HepG2 (cell line): ENCODE data around the gene EXOC7. TPM values are rescaled to one million over a fixed set of nuclear protein-coding genes. Genes with fewer than 3 reads are reported as not detected.

Experiments
- GMEB2 ChIP-seq: IDR thresholded peaks from 2 replicates; pipeline ENCODE4 v1.6.1; 2016; ENCODE audit warnings: missing biosample characterization, missing genetic modification reagents, low read depth
- MEIS2 ChIP-seq: sonication (generic); formaldehyde crosslinking; IDR thresholded peaks from 2 replicates; pipeline ENCODE4 v1.9.0; 2021; ENCODE audit warnings: mild to moderate bottlenecking, missing genetic modification reagents
- MLXIP ChIP-seq: sonication (generic); formaldehyde crosslinking; IDR thresholded peaks from 2 replicates; pipeline ENCODE4 v1.9.0; 2021; ENCODE audit warnings: missing genetic modification reagents, borderline replicate concordance
- NR1H2 ChIP-seq: sonication (generic); formaldehyde crosslinking; IDR thresholded peaks from 2 replicates; pipeline ENCODE4 v1.8.1; 2022; ENCODE audit warnings: low read depth, missing genetic modification reagents, borderline replicate concordance
- PHF21A ChIP-seq: sonication (generic); formaldehyde crosslinking; IDR thresholded peaks from 2 replicates; pipeline ENCODE4 v1.5.0; 2020; ENCODE audit warnings: mild to moderate bottlenecking, missing genetic modification reagents
- SMYD3 ChIP-seq: sonication (generic); formaldehyde crosslinking; IDR thresholded peaks from 2 replicates; pipeline ENCODE4 v1.8.1; 2023; ENCODE audit warnings: mild to moderate bottlenecking, missing genetic modification reagents
- SNAPC5 ChIP-seq: sonication (generic); formaldehyde crosslinking; IDR thresholded peaks from 2 replicates; pipeline ENCODE4 v1.8.1; 2023; ENCODE audit warnings: mild to moderate bottlenecking, missing genetic modification reagents, borderline replicate concordance
- TAF1 ChIP-seq: sonication (generic); formaldehyde crosslinking; IDR thresholded peaks from 2 replicates; pipeline ENCODE4 v1.4.0; 2020; ENCODE audit warnings: missing genetic modification reagents
- TCF12 ChIP-seq, 2 experiments: fragments of 450-650 bp in 1 of 2; sonication (generic) in 1 of 2; formaldehyde crosslinking in 1 of 2; IDR thresholded peaks; 2 replicates each; pipeline versions ENCODE4 v1.6.1 to v1.8.0; 2017 to 2022; ENCODE audit warnings: antibody characterized with exemption in 1 of 2, mild to moderate bottlenecking in 1 of 2, missing genetic modification reagents in 1 of 2, moderate library complexity in 1 of 2
- TRAFD1 ChIP-seq: sonication (generic); formaldehyde crosslinking; IDR thresholded peaks from 2 replicates; pipeline ENCODE4 v1.5.1; 2020; ENCODE audit warnings: missing genetic modification reagents, mild to moderate bottlenecking, borderline replicate concordance
- ZBED4 ChIP-seq: sonication (generic); formaldehyde crosslinking; IDR thresholded peaks from 2 replicates; pipeline ENCODE4 v1.4.0; 2020; ENCODE audit warnings: missing genetic modification reagents, borderline replicate concordance
- ZBTB3 ChIP-seq: sonication (generic); formaldehyde crosslinking; IDR thresholded peaks from 2 replicates; pipeline ENCODE4 v1.4.0; 2020; ENCODE audit warnings: low read depth, mild to moderate bottlenecking, moderate library complexity, missing genetic modification reagents, borderline replicate concordance
- ZFP36L1 ChIP-seq: sonication (generic); formaldehyde crosslinking; IDR thresholded peaks from 2 replicates; pipeline ENCODE4 v1.8.0; 2022; ENCODE audit warnings: mild to moderate bottlenecking, missing genetic modification reagents, moderate library complexity
- ZKSCAN1 ChIP-seq: fragments of 150-350 bp; IDR thresholded peaks from 2 replicates; pipeline ENCODE4 v1.6.1; 2014; ENCODE audit warnings: low read length
- ZNF326 ChIP-seq: sonication (generic); formaldehyde crosslinking; IDR thresholded peaks from 2 replicates; pipeline ENCODE4 v1.4.0; 2020; ENCODE audit warnings: missing genetic modification reagents, borderline replicate concordance
- ZNF337 ChIP-seq: sonication (generic); formaldehyde crosslinking; IDR thresholded peaks from 2 replicates; pipeline ENCODE4 v1.5.1; 2020; ENCODE audit warnings: missing genetic modification reagents, low read depth, mild to moderate bottlenecking, borderline replicate concordance
- ZNF639 ChIP-seq: conservative IDR thresholded peaks from 2 replicates; pipeline ENCODE4 v1.6.1; 2018; ENCODE audit warnings: missing genetic modification reagents
- polyA plus RNA-seq, 8 experiments: library from polyadenylated mRNA; depleted of rRNA in 3 of 8; stranded (reverse) in 7 of 8; unstranded in 1 of 8; fragments of >200 nt; fragmentation: Illumina TruSeq in 4 of 8; extraction: Trizol in 4 of 8; gene quantifications; 2 replicates each; pipeline versions ENCODE4 v1.2.1 to v1.2.3, GENCODE V29; 2011 to 2016; ENCODE audit warnings: low read depth in 4 of 8, missing spikeins in 1 of 8, mixed read lengths in 1 of 8; ENCODE audit not compliant: insufficient read depth in 1 of 8
- total RNA-seq, 5 experiments: library from RNA; depleted of rRNA; stranded (reverse); fragments of >200 nt; fragmentation: Illumina TruSeq; extraction: Trizol; gene quantifications; 2 replicates each; pipeline ENCODE4 v1.2.3, GENCODE V29; 2016; ENCODE audit warnings: low read depth in 1 of 5

EXOC7 gene
- total and polyA plus RNA-seq, 2 of the 13 experiments (the other 11 are each of a cell fraction or from before 2014, with no cell fraction given), result 86.9 to 116 TPM

- no peak for TF ChIP-seq MLXIP (CRISPR knock-in tag)
- no peak for TF ChIP-seq TRAFD1 (CRISPR knock-in tag)
- peak; percentile 34; the same call in 1 of the 2 replicates for TF ChIP-seq NR1H2 (CRISPR knock-in tag)
- TF ChIP-seq TAF1 (CRISPR knock-in tag), result no peak
- TF ChIP-seq ZNF337 (CRISPR knock-in tag), result no peak
- TF ChIP-seq ZBED4, result no peak
- TF ChIP-seq ZFP36L1 (CRISPR knock-in tag), result no peak
- 0 out of 2 replicates have a peak, but pooled peaks have one; percentile 9 for TF ChIP-seq ZNF639 (CRISPR knock-in tag)
- TF ChIP-seq PHF21A (CRISPR knock-in tag), result no peak
- TF ChIP-seq ZNF326 (CRISPR knock-in tag), result peak; percentile 92
- no peak for TF ChIP-seq MEIS2 (CRISPR knock-in tag)
- no peak for TF ChIP-seq SNAPC5 (CRISPR knock-in tag)
- no peak for TF ChIP-seq ZKSCAN1
- no peak for TF ChIP-seq ZBTB3 (CRISPR knock-in tag)
- TF ChIP-seq TCF12 (IDR thresholded peaks at IDR 0.05), result no peak
- TF ChIP-seq TCF12 (CRISPR knock-in tag; IDR thresholded peaks at IDR 0.05), result no peak
- no peak for TF ChIP-seq GMEB2 (CRISPR knock-in tag)
- no peak for TF ChIP-seq SMYD3 (CRISPR knock-in tag)
These were observed 24.0 kb downstream of the EXOC7 start (continued) for GRCh38 chr17:76079535-76079955.
